ENCODE data around the gene TTBK2. TPM values are rescaled to one million over a fixed set of nuclear protein-coding genes. Genes with fewer than 3 reads are reported as not detected.

TTBK2 gene
- total RNA-seq, 1 donor from 2014 or later, result 8.8 TPM

DNA sequence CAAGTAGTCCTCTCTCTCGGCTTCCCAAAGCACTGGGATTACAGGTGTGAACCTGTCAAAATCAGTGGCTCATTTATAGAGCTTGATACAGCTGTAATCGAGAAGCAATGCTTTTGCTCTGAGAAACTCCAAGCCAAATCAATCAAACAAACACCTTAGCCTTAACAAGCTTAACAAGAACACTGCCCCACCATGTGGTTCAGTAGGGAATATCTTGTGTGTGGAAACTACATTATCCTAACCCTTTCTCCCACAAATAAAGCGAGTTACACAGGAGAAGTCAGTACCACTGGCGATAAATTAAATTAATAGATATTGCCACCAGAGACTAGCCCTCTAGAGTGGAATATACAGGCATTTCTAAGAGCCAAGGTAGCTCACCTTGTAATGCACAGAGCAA lies 197.5 kb downstream of the TTBK2 start:
- Histone ChIP-seq H3K27me3 (no peaks in the 10 kb centered on the region), H3K36me3 (peaks cover 0 to 66% of the 10 kb centered on the region in 2 donors), H3K4me1 (no peaks in the 10 kb centered on the region), H3K9me3 (no peaks in the 10 kb centered on the region), H3K4me3 (no peak overlapping the region), H3K27ac (no peak overlapping the region)
- TF ChIP-seq POLR2A (IDR thresholded peaks at IDR 0.05) (no peak), POLR2AphosphoS5 (IDR thresholded peaks at IDR 0.05; ENCODE audit: insufficient read depth in 1 of 2, low read depth in 1 of 2) (no peak)
- TF ChIP-seq, protein P1, sequence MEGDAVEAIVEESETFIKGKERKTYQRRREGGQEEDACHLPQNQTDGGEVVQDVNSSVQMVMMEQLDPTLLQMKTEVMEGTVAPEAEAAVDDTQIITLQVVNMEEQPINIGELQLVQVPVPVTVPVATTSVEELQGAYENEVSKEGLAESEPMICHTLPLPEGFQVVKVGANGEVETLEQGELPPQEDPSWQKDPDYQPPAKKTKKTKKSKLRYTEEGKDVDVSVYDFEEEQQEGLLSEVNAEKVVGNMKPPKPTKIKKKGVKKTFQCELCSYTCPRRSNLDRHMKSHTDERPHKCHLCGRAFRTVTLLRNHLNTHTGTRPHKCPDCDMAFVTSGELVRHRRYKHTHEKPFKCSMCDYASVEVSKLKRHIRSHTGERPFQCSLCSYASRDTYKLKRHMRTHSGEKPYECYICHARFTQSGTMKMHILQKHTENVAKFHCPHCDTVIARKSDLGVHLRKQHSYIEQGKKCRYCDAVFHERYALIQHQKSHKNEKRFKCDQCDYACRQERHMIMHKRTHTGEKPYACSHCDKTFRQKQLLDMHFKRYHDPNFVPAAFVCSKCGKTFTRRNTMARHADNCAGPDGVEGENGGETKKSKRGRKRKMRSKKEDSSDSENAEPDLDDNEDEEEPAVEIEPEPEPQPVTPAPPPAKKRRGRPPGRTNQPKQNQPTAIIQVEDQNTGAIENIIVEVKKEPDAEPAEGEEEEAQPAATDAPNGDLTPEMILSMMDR (IDR thresholded peaks at IDR 0.05), result no peak
- intact Hi-C loops (cut with DNase I), result no loop called here
- no peak for DNase-seq (ENCODE audit: extremely low spot score in 2 of 2)

GRCh38 chr15:42721916-42722315 lies 198.7 kb downstream of the TTBK2 start:
- no peaks in the 10 kb centered on the region for H3K9me3 ChIP-seq
- peaks cover 0 to 66% of the 10 kb centered on the region in 2 donors for H3K36me3 ChIP-seq
- TF ChIP-seq POLR2AphosphoS5 (IDR thresholded peaks at IDR 0.05; ENCODE audit: insufficient read depth in 1 of 2, low read depth in 1 of 2) (no peak), POLR2A (IDR thresholded peaks at IDR 0.05) (no peak)
- TF ChIP-seq, protein P1 (IDR thresholded peaks at IDR 0.05), result no peak

GRCh38 chr15:42721016-42721415 lies 199.6 kb downstream of the TTBK2 start:
- H3K27me3 ChIP-seq, result no peaks in the 10 kb centered on the region
- no peaks in the 10 kb centered on the region for H3K9me3 ChIP-seq
- H3K4me1 ChIP-seq, result no peaks in the 10 kb centered on the region
- peak in 1 of 2 donors; percentile 58 for TF ChIP-seq POLR2AphosphoS5 (IDR thresholded peaks at IDR 0.05; ENCODE audit: insufficient read depth in 1 of 2, low read depth in 1 of 2)
- TF ChIP-seq, protein P1 (IDR thresholded peaks at IDR 0.05), result no peak
- TF ChIP-seq POLR2A (IDR thresholded peaks at IDR 0.05), result no peak
- intact Hi-C loops (cut with DNase I), result no loop called here
- DNase-seq (ENCODE audit: extremely low spot score in 2 of 2), result no peak
- H3K4me3 ChIP-seq, result no peak overlapping the region
- H3K36me3 ChIP-seq, result peaks cover 0 to 59% of the 10 kb centered on the region in 2 donors
- no peak overlapping the region for H3K27ac ChIP-seq

More at GRCh38 chr15:42721916-42722315, 198.7 kb downstream of the TTBK2 start:
- H3K27ac ChIP-seq, result no peak overlapping the region
- intact Hi-C loops (cut with DNase I), result no loop called here
- no peak for DNase-seq (ENCODE audit: extremely low spot score in 2 of 2)
- no peaks in the 10 kb centered on the region for H3K27me3 ChIP-seq
- H3K4me1 ChIP-seq, result no peaks in the 10 kb centered on the region
- no peak overlapping the region for H3K4me3 ChIP-seq

DNA sequence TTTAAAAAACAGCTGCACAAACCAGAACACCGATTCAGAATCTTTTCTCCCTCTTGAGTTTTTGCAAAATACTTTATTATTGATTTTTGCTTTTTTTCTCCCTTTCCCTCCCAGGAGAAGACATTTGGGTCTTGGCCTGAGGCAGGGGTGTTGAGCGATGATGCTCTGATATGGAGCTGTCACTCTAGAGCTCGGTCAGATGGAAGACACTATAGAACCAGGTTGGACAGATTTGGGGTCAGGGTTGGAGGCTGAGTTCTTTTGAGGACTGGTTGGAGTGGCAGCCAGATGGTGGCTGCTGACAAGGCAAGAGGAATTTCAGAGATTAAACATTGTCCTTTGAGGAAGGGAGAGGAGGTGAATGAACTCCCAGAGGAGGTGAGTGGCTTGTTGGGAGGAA lies 200.5 kb downstream of the TTBK2 start:
- no peak for DNase-seq (ENCODE audit: extremely low spot score in 2 of 2)
- H3K27me3 ChIP-seq, result no peaks in the 10 kb centered on the region
- H3K27ac ChIP-seq, result no peak overlapping the region
- no peak overlapping the region for H3K4me3 ChIP-seq
- TF ChIP-seq, protein P1 (IDR thresholded peaks at IDR 0.05), result no peak
- TF ChIP-seq POLR2A (IDR thresholded peaks at IDR 0.05), result no peak
- no peak for TF ChIP-seq POLR2AphosphoS5 (IDR thresholded peaks at IDR 0.05; ENCODE audit: insufficient read depth in 1 of 2, low read depth in 1 of 2)
- H3K4me1 ChIP-seq, result no peaks in the 10 kb centered on the region
- intact Hi-C loops (cut with DNase I), result no loop called here
- peaks cover 0 to 52% of the 10 kb centered on the region in 2 donors for H3K36me3 ChIP-seq
- no peaks in the 10 kb centered on the region for H3K9me3 ChIP-seq

GRCh38 chr15:42719043-42719442 lies 201.5 kb downstream of the TTBK2 start:
- intact Hi-C loops (cut with DNase I), result no loop called here
- no peaks in the 10 kb centered on the region for H3K27me3 ChIP-seq
- H3K9me3 ChIP-seq, result no peaks in the 10 kb centered on the region
- H3K4me1 ChIP-seq, result no peaks in the 10 kb centered on the region
- no peak overlapping the region for H3K27ac ChIP-seq
- no peak for DNase-seq (ENCODE audit: extremely low spot score in 2 of 2)
- TF ChIP-seq, protein P1 (IDR thresholded peaks at IDR 0.05), result no peak
- TF ChIP-seq POLR2AphosphoS5 (IDR thresholded peaks at IDR 0.05; ENCODE audit: insufficient read depth in 1 of 2, low read depth in 1 of 2) (no peak), POLR2A (IDR thresholded peaks at IDR 0.05) (no peak)
- peaks cover 0 to 42% of the 10 kb centered on the region in 2 donors for H3K36me3 ChIP-seq
- H3K4me3 ChIP-seq, result no peak overlapping the region
